Stimulated activated CD8-positive, alpha-beta memory T cell treated with anti-CD3 and anti-CD28 coated beads, Interleukin-15, amount 100 ng/mL, for 24 hours (primary cell): ENCODE data around the gene MPC2.
"Not testable (repeated sequence)": the region's sequence is repeated elsewhere in the genome, so short reads cannot be mapped to it uniquely, and the experiment has no call there.

Experiments used
- DNase-seq: peaks from one replicate; pipeline ENCODE4 v3.0.0-alpha.2; 2020; ENCODE audit warnings: low read depth

Gene MPC2

DNA sequence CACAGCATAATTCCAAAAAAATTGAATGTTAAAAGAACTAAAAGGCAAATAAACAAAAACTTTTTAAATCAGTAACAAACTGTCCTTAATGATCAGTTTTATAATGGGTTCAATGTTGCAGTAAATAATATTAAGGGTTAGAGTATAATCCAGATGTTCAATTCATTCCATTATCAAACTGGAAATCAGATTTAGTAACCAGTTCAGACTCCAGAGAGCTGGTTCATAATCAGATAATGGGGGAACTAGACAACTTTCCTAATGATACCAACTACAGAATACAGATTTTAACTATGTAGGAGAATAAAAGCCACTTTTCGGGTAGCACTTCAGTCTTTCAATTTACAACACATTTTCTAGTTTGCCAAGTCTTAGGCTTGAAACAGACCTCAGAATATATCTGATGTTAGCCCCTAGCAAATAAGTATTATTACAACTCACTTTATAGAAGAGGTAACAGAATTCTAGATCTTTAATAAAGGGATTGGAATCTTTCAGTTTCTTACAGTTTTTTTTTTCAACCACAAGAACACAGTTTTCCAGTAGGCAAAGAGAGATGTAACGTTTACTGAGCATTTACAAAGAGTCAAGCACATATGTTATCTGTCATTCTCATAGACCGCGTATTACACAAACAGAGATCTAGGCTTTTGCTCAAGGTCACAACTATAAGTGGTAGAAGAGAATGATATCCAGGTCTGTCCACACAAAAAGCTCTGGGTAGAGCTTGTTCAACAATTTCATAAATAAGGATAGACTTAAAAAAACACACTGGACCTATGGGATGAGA is 2.3 kb downstream of the MPC2 start:
- DNase-seq = no peak

DNA sequence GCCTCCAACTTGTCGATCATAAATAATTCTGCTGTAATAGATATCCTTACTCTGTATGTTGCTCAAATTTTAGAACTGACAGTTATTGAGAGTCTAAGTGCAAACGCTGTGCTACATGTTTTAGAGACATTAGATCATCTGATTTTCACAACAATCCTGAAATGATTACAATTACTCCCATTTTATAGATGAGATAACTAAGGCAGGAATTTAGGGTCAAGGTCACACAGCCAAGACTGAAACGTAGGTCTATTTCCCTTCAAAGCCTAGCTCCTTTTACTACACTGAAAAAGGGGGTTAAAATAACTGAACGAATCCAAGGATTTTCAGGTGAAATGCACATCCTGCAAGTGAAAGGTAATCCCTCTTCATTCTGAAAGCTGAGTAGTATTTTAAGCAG is 3.1 kb downstream of the MPC2 start:
- DNase-seq = no peak

GRCh38 chr1:167929725-167930124 is 7.1 kb downstream of the MPC2 start:
- no peak for DNase-seq

- DNase-seq = not testable (repeated sequence)
Measured at GRCh38 chr1:167928919-167929318, 8.0 kb downstream of the MPC2 start.

GRCh38 chr1:167928457-167928852 is 8.4 kb downstream of the MPC2 start:
- DNase-seq = no peak

DNA sequence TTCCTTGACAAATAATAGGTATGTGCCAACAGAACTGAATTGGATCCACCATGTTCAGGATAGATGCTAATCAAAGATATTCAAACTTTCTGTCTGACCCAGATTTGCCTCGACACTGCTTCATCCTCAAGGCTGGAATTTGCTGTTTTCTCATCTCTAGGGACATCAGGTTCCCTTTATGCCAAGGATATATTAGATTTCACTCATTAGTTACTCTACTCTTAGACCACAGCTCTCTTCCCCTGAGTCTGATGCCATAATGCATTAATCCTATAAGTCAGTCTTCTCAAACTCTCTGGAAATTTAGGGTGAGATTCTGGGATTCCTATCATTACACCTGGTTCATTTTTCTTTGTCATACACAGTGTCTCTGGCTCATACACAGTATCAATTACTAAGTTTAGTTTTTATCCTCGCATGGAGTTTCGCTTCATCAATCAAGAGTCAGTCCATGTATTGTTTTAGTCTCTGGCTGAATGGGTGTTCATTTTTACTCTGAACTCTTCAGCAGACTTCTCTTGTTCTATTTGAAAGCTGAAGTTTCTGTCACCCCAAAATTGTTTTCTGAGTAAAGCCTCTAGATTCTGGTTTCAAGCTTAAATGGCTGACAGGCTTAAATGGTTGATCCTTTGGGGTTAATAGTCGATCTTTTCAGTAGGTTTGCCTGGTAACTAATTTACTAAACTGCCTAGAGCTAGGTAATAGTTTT is 9.7 kb downstream of the MPC2 start:
- no peak for DNase-seq

GRCh38 chr1:167926486-167926997 is 10.3 kb downstream of the MPC2 start:
- no peak for DNase-seq

DNA sequence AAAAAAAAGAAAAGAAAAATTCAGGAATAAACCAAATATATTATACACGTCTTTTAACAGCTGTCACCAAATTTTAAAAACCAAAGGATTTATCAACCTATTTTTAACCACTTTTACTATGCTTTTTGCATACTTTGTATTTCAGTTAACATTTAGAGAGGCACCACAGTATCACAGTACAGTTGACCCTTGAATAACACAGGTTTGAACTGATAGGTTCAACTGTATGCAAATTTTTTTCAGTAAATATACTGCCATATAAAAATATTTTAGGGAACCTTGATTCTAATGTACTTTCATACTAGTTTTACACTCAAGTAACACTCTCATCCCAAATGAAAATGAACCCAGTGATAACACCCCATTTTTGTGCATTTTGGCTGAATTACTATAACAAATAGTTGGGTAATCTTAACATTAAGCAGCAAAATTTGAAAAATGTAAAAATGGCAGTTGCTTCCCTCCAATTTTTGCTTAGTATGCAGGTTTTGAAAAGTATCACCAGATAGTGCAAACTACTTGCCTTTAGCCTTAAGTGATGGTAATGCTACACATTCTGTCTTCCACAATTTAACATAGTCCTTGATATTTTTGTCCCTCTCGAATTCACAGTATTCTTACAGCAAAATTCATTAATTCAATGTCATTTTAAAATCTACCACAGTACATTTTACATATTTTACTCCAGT is 12.2 kb downstream of the MPC2 start:
- no peak for DNase-seq

GRCh38 chr1:167924102-167924501 is 12.8 kb downstream of the MPC2 start:
- DNase-seq = no peak

DNA sequence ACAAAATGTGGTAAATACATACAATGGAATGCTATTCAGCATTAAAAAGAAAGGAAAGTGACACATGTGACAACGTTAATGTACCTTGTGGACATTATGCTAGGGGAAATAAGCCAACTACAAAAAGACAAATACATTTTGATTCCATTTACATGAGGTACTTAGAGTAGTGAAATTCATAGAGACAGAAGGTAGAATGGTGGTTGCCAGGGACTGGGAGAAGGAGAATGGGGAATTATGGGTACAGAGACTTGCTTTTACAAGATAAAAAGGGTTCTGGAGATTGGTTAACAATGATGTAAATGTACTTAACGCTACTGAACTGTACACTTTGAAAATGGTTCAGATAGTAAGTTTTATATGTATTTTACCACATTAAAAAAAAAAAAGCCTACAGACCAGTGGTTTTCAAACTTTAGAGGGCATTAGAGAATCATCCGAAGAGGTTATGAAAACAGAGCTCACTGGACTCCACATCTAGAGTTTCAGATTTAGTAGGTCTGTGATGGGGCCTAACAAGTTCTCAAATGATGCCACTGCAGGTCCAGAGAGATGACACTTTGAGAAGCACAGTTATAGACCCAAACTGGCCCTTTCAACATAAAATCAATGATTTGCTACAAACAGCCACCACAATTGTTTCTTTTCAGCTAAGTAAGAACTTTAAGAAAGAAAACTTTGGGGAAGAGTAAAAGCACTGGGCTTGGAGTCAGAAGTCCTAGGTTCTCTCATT is 13.4 kb downstream of the MPC2 start:
- DNase-seq = no peak

GRCh38 chr1:167922611-167923074 is 14.2 kb downstream of the MPC2 start:
- DNase-seq = no peak

DNA sequence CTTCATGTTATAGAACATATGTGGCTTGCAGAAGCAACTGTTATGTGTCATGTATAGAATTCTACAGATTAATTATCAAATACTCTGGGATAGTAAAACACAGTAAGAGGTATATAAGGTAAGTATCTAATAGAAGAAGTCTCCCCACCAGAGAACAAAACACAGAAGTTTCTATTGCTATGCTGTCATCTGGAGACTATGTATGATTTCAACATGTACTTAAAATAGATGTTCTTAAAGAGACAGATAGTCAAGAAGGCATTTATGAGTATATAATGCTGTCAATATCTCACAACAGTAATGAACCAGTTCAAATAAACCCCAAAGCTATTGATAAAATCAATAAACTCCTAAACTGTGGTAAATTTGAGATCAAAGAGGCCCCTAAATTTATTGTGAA is 14.8 kb downstream of the MPC2 start:
- no peak for DNase-seq

- DNase-seq = no peak
Measured at GRCh38 chr1:167916766-167917511, 19.9 kb downstream of the MPC2 start.

GRCh38 chr1:167915569-167915968 is 21.3 kb downstream of the MPC2 start:
- no peak for DNase-seq

- no peak for DNase-seq
Measured at GRCh38 chr1:167913895-167914496, 22.9 kb downstream of the MPC2 start, which contains the start of gene ADCY10. TSS of gene ADCY10 (minus strand) at chr1:167914134. CDS start at chr1:167905140, 8,994 bp downstream.

DNA sequence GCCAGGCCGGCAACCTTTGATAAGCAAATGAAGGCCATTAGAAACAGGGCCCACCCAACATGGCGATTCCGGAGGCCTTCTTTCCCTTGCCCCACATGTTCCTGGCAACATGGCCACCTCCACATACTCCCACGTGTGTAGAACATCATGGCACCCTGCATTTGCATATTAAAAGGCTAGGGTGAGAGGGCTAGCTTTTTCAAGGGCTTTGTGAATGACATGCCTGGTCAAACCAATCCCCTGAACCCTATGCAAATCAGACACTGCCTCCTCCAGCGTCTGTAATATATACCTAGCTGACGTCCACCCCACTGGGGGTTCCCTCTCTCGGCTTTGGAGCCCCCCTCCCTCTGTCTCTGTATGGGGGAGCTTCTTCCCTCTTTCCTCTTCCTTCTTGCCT is 24.6 kb downstream of the MPC2 start:
- DNase-seq = no peak

DNA sequence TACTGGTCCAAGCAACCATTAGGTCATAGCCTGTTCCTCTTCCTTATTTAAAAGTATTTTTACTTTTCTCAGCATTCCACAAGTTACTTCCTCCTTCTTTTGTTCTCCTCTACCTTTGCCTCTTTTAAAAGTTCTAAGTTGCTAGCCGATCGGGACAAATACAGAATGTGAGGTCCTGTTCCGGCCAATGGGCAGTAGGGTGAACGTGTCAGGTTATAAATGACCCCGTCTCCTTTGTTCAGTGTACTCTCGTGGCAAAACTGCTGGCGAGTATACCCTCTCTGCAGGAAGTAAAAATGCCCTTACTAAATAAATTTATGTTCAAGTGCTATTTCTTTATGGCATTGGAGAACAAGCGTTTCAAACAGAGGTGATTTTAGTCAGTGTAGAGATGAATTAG is 25.5 kb downstream of the MPC2 start:
- no peak for DNase-seq

GRCh38 chr1:167910530-167910929 is 26.3 kb downstream of the MPC2 start:
- DNase-seq = no peak

DNA sequence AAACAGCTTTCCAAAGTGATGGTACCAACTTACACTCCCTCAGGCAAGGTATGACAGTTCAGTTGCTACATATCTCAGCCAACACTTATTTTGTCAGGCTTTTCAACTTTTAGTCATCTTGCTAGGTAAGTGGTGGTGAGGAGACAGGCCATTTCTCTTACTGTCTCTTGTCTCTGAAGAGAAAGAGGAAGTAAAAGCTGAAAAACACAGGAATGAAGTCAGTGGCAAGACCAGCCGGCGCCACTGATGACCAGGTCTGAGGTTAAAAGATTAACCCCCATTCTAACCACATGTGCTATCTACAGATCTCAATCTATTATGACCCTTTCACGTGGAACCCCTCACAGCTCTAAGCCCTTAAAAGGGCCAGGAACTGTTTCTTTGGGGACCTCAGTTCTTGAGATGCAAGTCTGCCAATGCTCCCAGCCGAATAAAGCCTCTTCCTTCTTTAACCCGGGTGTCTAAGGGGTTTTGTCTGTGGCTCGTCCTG is 27.1 kb downstream of the MPC2 start:
- no peak for DNase-seq

DNA sequence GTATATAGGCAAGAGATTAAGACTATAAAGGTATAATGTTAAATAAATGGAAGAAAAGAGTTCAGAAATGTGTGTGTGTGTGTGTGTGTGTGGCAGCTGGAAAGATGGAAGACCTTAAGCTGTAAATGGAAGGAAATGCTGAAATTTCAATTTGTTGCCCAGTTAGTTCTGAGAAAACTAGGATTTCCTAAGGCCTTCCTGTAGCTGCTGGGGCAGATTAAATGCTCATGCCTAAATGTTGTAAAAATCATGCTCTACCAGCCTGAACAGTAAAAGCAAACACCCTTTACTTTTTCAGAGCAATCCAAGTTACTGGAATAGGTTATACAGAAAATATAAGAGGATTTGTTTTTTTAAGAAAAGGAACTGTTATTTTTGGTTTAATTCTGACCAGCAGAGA is 31.2 kb downstream of the MPC2 start:
- DNase-seq = no peak

DNA sequence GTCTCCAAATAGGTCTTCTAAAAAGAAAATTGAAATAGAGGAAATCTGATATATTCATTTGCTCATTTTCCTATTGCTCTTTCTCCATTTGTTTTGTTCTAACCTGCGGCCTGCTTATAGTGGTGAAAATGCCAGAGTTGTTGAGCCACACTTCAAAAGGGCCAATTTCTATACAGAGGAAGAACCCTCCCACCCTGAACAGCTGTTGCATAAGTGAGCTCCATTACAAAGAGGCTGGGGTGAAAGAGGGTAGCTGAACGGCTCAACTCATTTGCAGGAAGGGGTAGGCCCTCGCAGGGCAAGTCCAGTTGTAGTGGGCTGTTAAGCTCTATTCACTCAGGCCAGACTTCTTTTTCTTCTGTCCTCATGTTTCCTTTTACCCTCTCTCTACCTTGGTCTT is 31.7 kb downstream of the MPC2 start:
- no peak for DNase-seq
